Liver (tissue), 9 donors: ENCODE data around the gene CRMP1. TPM values are rescaled to one million over a fixed set of nuclear protein-coding genes. Genes with fewer than 3 reads are reported as not detected.

Experiments
- DNase-seq: peaks from one replicate; pipeline ENCODE4 v3.0.0-alpha.2; 2017; ENCODE audit warnings: low spot score
- H3K27ac ChIP-seq, 2 donors: one replicate each; pipeline ENCODE4 v1.7.0; 2013; ENCODE audit warnings: inconsistent platforms in 2 of 2, low read length in 2 of 2, control low read depth in 1 of 2, low read depth in 1 of 2, mild to moderate bottlenecking in 1 of 2
- H3K27me3 ChIP-seq, 4 donors: one replicate each; pipeline versions ENCODE4 v1.6.1 to v1.7.0; 2013; ENCODE audit warnings: low read length in 3 of 4, inconsistent platforms in 1 of 4, mild to moderate bottlenecking in 1 of 4, moderate library complexity in 1 of 4; ENCODE audit not compliant: control insufficient read depth in 4 of 4, insufficient read depth in 4 of 4
- H3K36me3 ChIP-seq, 4 donors: one replicate each; pipeline versions ENCODE4 v1.6.1 to v1.7.0; 2013; ENCODE audit warnings: low read length in 3 of 4, mild to moderate bottlenecking in 3 of 4, low read depth in 1 of 4, moderate library complexity in 1 of 4; ENCODE audit not compliant: control insufficient read depth in 4 of 4, insufficient read depth in 3 of 4
- H3K4me1 ChIP-seq, 4 donors: one replicate each; pipeline versions ENCODE4 v1.6.1 to v1.7.0; 2013; ENCODE audit warnings: low read length in 3 of 4, mild to moderate bottlenecking in 3 of 4, moderate library complexity in 1 of 4; ENCODE audit not compliant: control insufficient read depth in 4 of 4, insufficient read depth in 4 of 4
- H3K4me3 ChIP-seq, 3 donors: one replicate each; pipeline versions ENCODE4 v1.6.1 to v1.7.0; 2013; ENCODE audit warnings: low read length in 3 of 3, control low read depth in 1 of 3, low read depth in 1 of 3, mild to moderate bottlenecking in 1 of 3
- H3K9ac ChIP-seq, 2 donors: one replicate each; pipeline ENCODE4 v1.7.0; 2013; ENCODE audit warnings: low read length in 2 of 2, mild to moderate bottlenecking in 2 of 2, moderate library complexity in 2 of 2, control low read depth in 1 of 2, low read depth in 1 of 2
- H3K9me3 ChIP-seq, 4 donors: one replicate each; pipeline versions ENCODE4 v1.6.1 to v1.7.0; 2013; ENCODE audit warnings: low read length in 3 of 4; ENCODE audit not compliant: control insufficient read depth in 4 of 4
- ATF3 ChIP-seq: IDR thresholded peaks from 2 replicates; pipeline ENCODE4 v1.6.1; 2016; ENCODE audit warnings: antibody characterized with exemption
- CTCF ChIP-seq: fragments of 150-350 bp; IDR thresholded peaks from 2 replicates; pipeline ENCODE4 v1.5.1; 2017; ENCODE audit warnings: improper control_type of control experiment, low read depth, low read length; ENCODE audit not compliant: missing input control
- EGR1 ChIP-seq, 2 donors: IDR thresholded peaks; 2 replicates each; pipeline ENCODE4 v1.6.1; 2016 to 2018; ENCODE audit warnings: antibody characterized with exemption in 2 of 2, low read depth in 2 of 2
- FOXA1 ChIP-seq: IDR thresholded peaks from 2 replicates; pipeline ENCODE4 v1.6.1; 2016; ENCODE audit warnings: antibody characterized with exemption
- FOXA2 ChIP-seq: IDR thresholded peaks from 2 replicates; pipeline ENCODE4 v1.6.1; 2016; ENCODE audit warnings: antibody characterized with exemption
- GABPA ChIP-seq, 2 donors: IDR thresholded peaks in 1 of 2; conservative IDR thresholded peaks in 1 of 2; 2 replicates each; pipeline ENCODE4 v1.6.1; 2016; ENCODE audit warnings: antibody characterized with exemption in 2 of 2, mild to moderate bottlenecking in 1 of 2, moderate library complexity in 1 of 2
- HNF4A ChIP-seq, 2 donors: conservative IDR thresholded peaks; 2 replicates each; pipeline ENCODE4 v1.6.1; 2016; ENCODE audit warnings: antibody characterized with exemption in 2 of 2, mild to moderate bottlenecking in 2 of 2
- MAX ChIP-seq: IDR thresholded peaks from 2 replicates; pipeline ENCODE4 v1.6.1; 2016; ENCODE audit warnings: antibody characterized with exemption
- NR2F2 ChIP-seq: IDR thresholded peaks from 2 replicates; pipeline ENCODE4 v1.6.1; 2016; ENCODE audit warnings: antibody characterized with exemption
- RAD21 ChIP-seq, 2 donors: IDR thresholded peaks; 2 replicates each; pipeline ENCODE4 v1.6.1; 2016; ENCODE audit warnings: antibody characterized with exemption in 2 of 2, mild to moderate bottlenecking in 2 of 2
- REST ChIP-seq: IDR thresholded peaks from 2 replicates; pipeline ENCODE4 v1.6.1; 2016; ENCODE audit warnings: antibody characterized with exemption, mild to moderate bottlenecking
- YY1 ChIP-seq: IDR thresholded peaks from 2 replicates; pipeline ENCODE4 v1.6.1; 2016; ENCODE audit warnings: antibody characterized with exemption, mild to moderate bottlenecking
- ZBTB33 ChIP-seq: IDR thresholded peaks from 2 replicates; pipeline ENCODE4 v1.6.1; 2016; ENCODE audit warnings: antibody characterized with exemption
- WGBS: extraction: QIAGEN DNeasy Blood & Tissue Kit; methylation state at CpG from one replicate; pipeline ENCODE4 v1.1.7; 2013; 5-methylcytosine and 5-hydroxymethylcytosine counted together
- polyA plus RNA-seq, 2 donors: library from polyadenylated mRNA; stranded (reverse) in 1 of 2; unstranded in 1 of 2; fragments of 200-250 nt in 1 of 2; fragments of >200 nt in 1 of 2; fragmentation: Nextera tagmentation in 1 of 2; extraction: Ambion mirVana in 1 of 2; gene quantifications; one replicate each; pipeline versions ENCODE4 v1.2.1 to v1.2.3, GENCODE V29; 2013 to 2015
- total RNA-seq, 2 donors: library from RNA; depleted of rRNA; stranded (reverse); fragments of >200 nt; gene quantifications; one replicate each; pipeline ENCODE4 v1.2.3, GENCODE V29; 2014
- donor health status: healthy.
- donor health status: healthy.
- donor health status: healthy.
- donor health status: healthy.
- donor health status: healthy.

CRMP1 gene
- total and polyA plus RNA-seq, 4 donors = 0.06 to 0.42 (median 0.12) TPM

GRCh38 chr4:5816101-5816500 lies 76.8 kb downstream of the CRMP1 start:
- WGBS = 81% methylated on average over 8 of the region's 8 CpGs
- TF ChIP-seq NR2F2 (no peak), HNF4A (conservative IDR thresholded peaks at IDR 0.05) (no peak), ZBTB33 (no peak), MAX (no peak)
- Histone ChIP-seq H3K4me1 (no peaks in the 10 kb centered on the region), H3K9me3 (no peaks in the 10 kb centered on the region), H3K4me3 (no peak overlapping the region), H3K36me3 (peaks cover 0 to 14% (median 1%) of the 10 kb centered on the region in 4 donors), H3K27me3 (no peaks in the 10 kb centered on the region), H3K9ac (no peak overlapping the region), H3K27ac (no peak overlapping the region)
- no peak for DNase-seq

- no peak overlapping the region for H3K4me3 ChIP-seq
- H3K27ac ChIP-seq = no peak overlapping the region
- DNase-seq = no peak
- H3K9me3 ChIP-seq = no peaks in the 10 kb centered on the region
- peaks cover 0 to 18% (median 1%) of the 10 kb centered on the region in 4 donors for H3K36me3 ChIP-seq
- TF ChIP-seq EGR1 (IDR thresholded peaks at IDR 0.05; ENCODE audit: low read depth in 2 of 2) = no peak
- TF ChIP-seq CTCF = no peak
- TF ChIP-seq FOXA1 = no peak
- no peak for TF ChIP-seq GABPA (IDR thresholded peaks at IDR 0.05 in 1 of 2, conservative IDR thresholded peaks at IDR 0.05 in 1 of 2)
- no peak for TF ChIP-seq REST
- TF ChIP-seq FOXA2 = no peak
- no peak for TF ChIP-seq MAX
- TF ChIP-seq ATF3 = no peak
- no peak for TF ChIP-seq RAD21 (IDR thresholded peaks at IDR 0.05)
- no peak for TF ChIP-seq NR2F2
- no peak for TF ChIP-seq ZBTB33
- TF ChIP-seq YY1 = no peak
- no peak overlapping the region for H3K9ac ChIP-seq
- whole genome bisulfite sequencing = 91% methylated on average over 5 of the region's 5 CpGs
- no peaks in the 10 kb centered on the region for H3K4me1 ChIP-seq
- H3K27me3 ChIP-seq = no peaks in the 10 kb centered on the region
Observed at GRCh38 chr4:5815641-5816040, 77.2 kb downstream of the CRMP1 start.
